ENCODE measurements around the gene CENPT. TPM values are rescaled to one million over a fixed set of nuclear protein-coding genes. Genes with fewer than 3 reads are reported as not detected.
A peak's percentile ranks its signal among the peaks of the same experiment; 100 is the strongest.

Gene CENPT
- total and polyA plus RNA-seq, 2 of the 8 experiments (the other 6 are each of a cell fraction or from before 2014, with no cell fraction given): 42.4 to 53.4 TPM

GRCh38 chr16:67841816-67842508, 5.5 kb downstream of the CENPT start, which contains the start of gene THAP11 (continued):
- TF ChIP-seq CHD2 (IDR thresholded peaks at IDR 0.05; ENCODE audit: low read length) (peak; percentile 37; the same call in 1 of the 2 replicates), BACH1 (IDR thresholded peaks at IDR 0.05; ENCODE audit: low read length) (no peak), RNF2 (IDR thresholded peaks at IDR 0.05; ENCODE audit: borderline replicate concordance, low read depth, low read length, missing control alignments, poor library complexity, severe bottlenecking) (no peak), SP1 (IDR thresholded peaks at IDR 0.05; ENCODE audit: low read depth, low read length) (peak; percentile 54; the same call in 1 of the 2 replicates), CHD7 (IDR thresholded peaks at IDR 0.05; ENCODE audit: insufficient replicate concordance, low read length) (no peak), YY1 (IDR thresholded peaks at IDR 0.05; ENCODE audit: low read depth, low read length) (peak; percentile 77), ASH2L (IDR thresholded peaks at IDR 0.05; ENCODE audit: low read length) (peak; percentile 53), POU5F1 (IDR thresholded peaks at IDR 0.05; ENCODE audit: low read depth, low read length) (no peak), SUZ12 (IDR thresholded peaks at IDR 0.05; ENCODE audit: low read length) (no peak), KDM4A (IDR thresholded peaks at IDR 0.05; ENCODE audit: low read depth, low read length, severe bottlenecking) (peak; percentile 92), KDM1A (IDR thresholded peaks at IDR 0.05; ENCODE audit: borderline replicate concordance, low read length) (no peak)
